Subcutaneous abdominal adipose tissue (tissue), 5 donors: ENCODE data around the gene NIBAN1.
"Not testable (repeated sequence)": the region's sequence is repeated elsewhere in the genome, so short reads cannot be mapped to it uniquely, and the experiment has no call there.

Experiments used
- H3K27ac ChIP-seq: one replicate; pipeline ENCODE4 v1.7.0; 2013; ENCODE audit warnings: low read depth, mild to moderate bottlenecking, inconsistent platforms, low read length, moderate library complexity
- H3K27me3 ChIP-seq, 5 donors: one replicate each; pipeline ENCODE4 v1.7.0; 2013; ENCODE audit warnings: low read length in 5 of 5, inconsistent platforms in 1 of 5; ENCODE audit not compliant: control insufficient read depth in 5 of 5, insufficient read depth in 4 of 5
- H3K36me3 ChIP-seq, 5 donors: one replicate each; pipeline ENCODE4 v1.7.0; 2013; ENCODE audit warnings: low read length in 5 of 5; ENCODE audit not compliant: control insufficient read depth in 5 of 5, insufficient read depth in 5 of 5
- H3K4me1 ChIP-seq, 5 donors: one replicate each; pipeline ENCODE4 v1.7.0; 2013; ENCODE audit warnings: low read length in 5 of 5, mild to moderate bottlenecking in 3 of 5, moderate library complexity in 1 of 5; ENCODE audit not compliant: control insufficient read depth in 5 of 5, insufficient read depth in 5 of 5
- H3K4me3 ChIP-seq, 5 donors: one replicate each; pipeline ENCODE4 v1.7.0; 2013; ENCODE audit warnings: low read length in 5 of 5, low read depth in 1 of 5
- H3K9ac ChIP-seq, 5 donors: one replicate each; pipeline ENCODE4 v1.7.0; 2013; ENCODE audit warnings: low read length in 5 of 5, mild to moderate bottlenecking in 4 of 5, moderate library complexity in 3 of 5
- H3K9me3 ChIP-seq, 5 donors: one replicate each; pipeline ENCODE4 v1.7.0; 2013; ENCODE audit warnings: low read length in 5 of 5; ENCODE audit not compliant: control insufficient read depth in 5 of 5
- donor health status: healthy.
- donor health status: healthy.
- donor health status: healthy.
- donor health status: healthy.
- donor health status: healthy.

The NIBAN1 gene

DNA sequence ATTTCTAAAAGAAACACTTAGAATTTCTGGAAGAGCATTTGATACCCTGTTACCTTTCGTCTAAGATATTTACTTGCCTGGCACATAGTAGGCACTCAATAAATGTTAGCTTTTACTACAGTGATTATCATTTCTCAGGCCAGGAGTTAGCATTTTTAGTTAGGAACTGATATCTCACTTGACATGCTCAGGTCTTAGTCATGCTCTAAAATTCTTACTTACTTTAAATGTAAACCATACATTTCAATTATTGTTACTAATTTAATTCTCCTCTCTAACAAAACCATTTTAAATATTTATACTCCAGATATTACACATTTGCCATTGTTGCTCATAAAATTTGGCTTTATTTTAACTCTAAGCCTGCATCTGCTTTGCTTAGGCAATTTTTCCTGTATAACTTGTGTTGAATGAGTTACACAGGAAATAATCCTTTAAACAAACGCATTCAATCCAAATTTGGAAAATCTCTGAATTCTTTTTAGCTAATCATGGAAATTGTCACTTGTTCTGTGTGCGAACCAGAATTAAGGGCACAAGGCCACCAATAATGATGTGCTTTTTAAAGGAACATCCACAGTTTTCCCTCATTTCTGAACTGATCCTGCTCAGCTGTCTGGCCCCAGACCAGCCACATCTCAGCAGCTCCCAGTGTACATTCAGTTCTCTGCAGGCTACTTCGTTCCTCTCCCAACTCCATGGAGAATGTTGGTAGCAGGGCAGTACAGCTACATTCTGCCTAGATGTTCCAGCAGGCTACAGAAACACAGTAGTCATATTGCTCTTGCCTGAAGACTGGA, 15.6 kb downstream of the NIBAN1 start:
- no peaks in the 10 kb centered on the region for H3K9me3 ChIP-seq
- H3K27me3 ChIP-seq, result no peaks in the 10 kb centered on the region
- H3K4me3 ChIP-seq, result no peak overlapping the region
- H3K4me1 ChIP-seq, result peaks cover 0 to 14% (median 5%) of the 10 kb centered on the region in 5 donors
- H3K36me3 ChIP-seq, result no peaks in the 10 kb centered on the region
- no peak overlapping the region for H3K27ac ChIP-seq
- H3K9ac ChIP-seq, result no peak overlapping the region

DNA sequence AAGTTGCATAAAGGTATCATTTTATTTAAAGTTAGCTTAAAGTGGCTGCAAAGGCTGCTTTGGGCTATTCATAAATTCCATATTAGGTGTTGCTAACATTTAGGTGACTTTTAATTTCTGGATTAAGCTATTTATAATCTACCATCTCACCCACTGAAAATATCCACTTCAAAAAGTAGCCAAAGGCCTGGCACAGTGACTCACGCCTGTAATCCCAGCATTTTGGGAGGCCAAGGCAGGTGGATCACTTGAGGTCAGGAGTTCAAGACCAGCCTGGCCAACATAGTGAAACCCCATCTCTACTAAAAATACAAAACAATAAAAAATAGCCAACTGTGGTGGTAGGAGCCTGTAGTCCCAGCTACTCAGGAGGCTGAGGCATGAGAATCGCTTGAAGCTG, 16.4 kb downstream of the NIBAN1 start:
- not testable (repeated sequence) for H3K9ac ChIP-seq, H3K4me3 ChIP-seq, H3K27me3 ChIP-seq, H3K36me3 ChIP-seq, H3K9me3 ChIP-seq, H3K27ac ChIP-seq
- H3K4me1 ChIP-seq, result peaks cover 0 to 14% (median 5%) of the 10 kb centered on the region in 5 donors

DNA sequence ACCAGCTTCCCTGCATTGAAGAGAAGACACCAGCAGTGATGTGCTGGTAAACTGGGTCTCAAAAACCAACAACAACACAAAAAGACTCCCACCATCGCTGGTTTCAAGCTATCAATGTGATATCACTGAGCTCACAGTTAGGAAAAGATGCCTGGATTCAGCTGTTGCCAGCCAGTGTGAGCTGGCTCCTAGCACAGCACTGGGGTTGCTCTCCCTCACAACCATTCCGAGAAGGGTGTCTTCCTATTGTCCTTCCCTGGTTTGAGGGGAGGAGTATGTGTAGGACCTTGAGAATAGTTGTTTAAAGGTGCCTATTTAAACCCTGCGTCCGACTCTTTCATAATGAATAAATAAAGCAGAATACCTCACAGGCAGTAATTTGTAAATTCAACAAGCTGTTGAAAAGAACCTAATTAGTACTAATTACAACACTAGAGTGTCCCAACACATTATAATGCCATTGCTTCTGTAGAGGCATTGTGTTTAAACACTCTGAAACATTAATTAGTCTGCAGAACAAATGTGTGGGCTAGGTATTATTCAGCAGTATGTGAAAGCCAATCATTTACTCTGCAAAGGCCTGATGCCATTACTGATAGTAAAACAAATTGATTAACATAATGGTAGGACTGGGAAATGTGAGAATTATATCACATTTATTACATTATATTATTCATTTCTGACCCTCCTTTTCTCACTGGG, 17.2 kb downstream of the NIBAN1 start:
- Histone ChIP-seq H3K9me3 (no peaks in the 10 kb centered on the region), H3K4me3 (no peak overlapping the region), H3K4me1 (peaks cover 0 to 14% (median 5%) of the 10 kb centered on the region in 5 donors), H3K27ac (no peak overlapping the region), H3K9ac (no peak overlapping the region), H3K27me3 (no peaks in the 10 kb centered on the region), H3K36me3 (no peaks in the 10 kb centered on the region)

DNA sequence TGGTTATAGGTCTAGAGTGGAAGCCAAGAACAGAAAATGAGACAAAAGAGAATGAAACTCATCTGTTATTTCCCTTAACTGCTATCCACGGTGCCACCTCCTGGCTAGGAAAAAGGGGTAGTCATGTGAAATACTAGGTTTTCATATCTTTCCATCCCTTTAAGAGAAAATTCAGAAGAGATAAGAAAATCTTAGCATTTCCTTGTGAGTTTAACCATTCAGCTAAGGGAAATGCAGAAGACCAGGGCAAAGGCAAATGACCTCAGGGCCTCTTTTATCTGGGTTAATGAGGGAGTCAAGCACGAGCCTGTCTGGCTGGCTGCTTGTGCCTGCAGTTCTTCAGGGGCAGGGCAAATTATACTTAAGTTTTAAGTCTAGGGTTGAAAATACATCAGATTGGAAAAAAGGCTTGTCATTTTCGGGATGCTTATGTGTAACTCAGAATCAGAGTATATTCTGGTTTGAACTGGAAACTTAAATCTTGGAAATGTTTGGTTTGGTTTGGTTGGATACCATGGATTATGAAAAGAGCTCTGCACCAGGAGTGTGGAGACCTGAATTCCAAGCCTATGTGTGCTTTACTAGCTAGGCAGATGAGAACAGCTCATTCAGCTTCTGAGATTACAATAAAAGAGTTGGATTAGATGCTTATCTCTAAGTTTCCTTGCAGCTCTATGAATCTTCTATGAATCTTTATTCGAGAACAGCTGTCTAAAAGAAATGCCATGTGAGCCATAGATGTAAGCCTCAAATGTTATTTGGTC, 19.9 kb downstream of the NIBAN1 start:
- no peaks in the 10 kb centered on the region for H3K27me3 ChIP-seq
- H3K27ac ChIP-seq, result no peak overlapping the region
- H3K9ac ChIP-seq, result no peak overlapping the region
- H3K9me3 ChIP-seq, result no peaks in the 10 kb centered on the region
- H3K4me1 ChIP-seq, result peaks cover 0 to 14% (median 5%) of the 10 kb centered on the region in 5 donors
- no peak overlapping the region for H3K4me3 ChIP-seq
- H3K36me3 ChIP-seq, result no peaks in the 10 kb centered on the region

DNA sequence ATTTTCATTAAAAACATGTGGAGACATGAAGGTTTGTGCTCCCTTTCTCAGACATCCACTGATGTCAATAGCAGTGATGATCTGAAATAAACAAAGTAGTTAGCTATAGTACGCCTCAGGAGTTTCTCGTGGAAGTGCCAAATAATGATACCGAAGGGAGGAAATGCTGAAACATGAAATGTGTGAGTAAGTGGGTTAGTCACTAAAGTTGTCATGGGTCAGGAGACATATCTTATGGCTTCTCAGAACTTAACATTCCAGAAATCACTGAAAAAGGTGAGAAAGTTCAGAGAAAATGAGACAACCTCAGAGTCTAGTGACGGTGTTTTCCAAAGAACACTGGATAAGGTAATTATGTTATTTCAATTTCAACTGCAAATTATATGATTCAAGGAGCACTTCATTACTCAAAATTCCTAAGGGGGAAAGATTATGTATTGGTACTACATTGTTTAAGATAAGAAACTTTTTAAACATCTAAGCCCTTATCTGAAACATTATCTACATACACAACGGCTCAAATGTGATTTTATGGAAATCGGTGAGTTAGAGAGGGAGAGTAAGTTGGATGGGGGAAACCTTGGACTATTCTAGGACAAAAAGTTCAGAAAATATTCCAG, 20.6 kb downstream of the NIBAN1 start:
- Histone ChIP-seq H3K27me3 (no peaks in the 10 kb centered on the region), H3K4me1 (peaks cover 0 to 8% (median 5%) of the 10 kb centered on the region in 5 donors), H3K27ac (no peak overlapping the region), H3K9ac (no peak overlapping the region), H3K4me3 (no peak overlapping the region), H3K36me3 (no peaks in the 10 kb centered on the region), H3K9me3 (no peaks in the 10 kb centered on the region)

DNA sequence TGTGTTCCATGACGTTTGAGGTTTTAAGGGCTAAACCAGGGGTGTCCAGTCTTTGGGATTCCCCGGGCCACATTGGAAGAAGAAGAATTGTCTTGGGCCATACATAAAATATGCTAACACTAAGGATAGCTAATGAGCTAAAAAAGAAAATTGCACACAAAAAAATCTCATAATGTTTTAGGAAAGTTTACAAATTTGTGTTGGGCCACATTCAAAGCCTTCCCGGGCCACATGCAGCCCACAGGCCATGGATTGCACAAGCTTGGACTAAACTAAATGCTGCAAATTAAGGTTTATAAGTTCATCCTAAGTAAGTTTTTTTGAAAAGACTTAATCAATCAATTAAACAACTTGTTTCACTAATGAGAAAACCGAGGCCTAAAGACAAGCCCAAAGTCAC, 21.9 kb downstream of the NIBAN1 start:
- no peaks in the 10 kb centered on the region for H3K27me3 ChIP-seq
- H3K9me3 ChIP-seq, result no peaks in the 10 kb centered on the region
- H3K4me3 ChIP-seq, result no peak overlapping the region
- H3K9ac ChIP-seq, result no peak overlapping the region
- H3K4me1 ChIP-seq, result peaks cover 0 to 10% (median 8%) of the 10 kb centered on the region in 5 donors
- no peaks in the 10 kb centered on the region for H3K36me3 ChIP-seq
- no peak overlapping the region for H3K27ac ChIP-seq

DNA sequence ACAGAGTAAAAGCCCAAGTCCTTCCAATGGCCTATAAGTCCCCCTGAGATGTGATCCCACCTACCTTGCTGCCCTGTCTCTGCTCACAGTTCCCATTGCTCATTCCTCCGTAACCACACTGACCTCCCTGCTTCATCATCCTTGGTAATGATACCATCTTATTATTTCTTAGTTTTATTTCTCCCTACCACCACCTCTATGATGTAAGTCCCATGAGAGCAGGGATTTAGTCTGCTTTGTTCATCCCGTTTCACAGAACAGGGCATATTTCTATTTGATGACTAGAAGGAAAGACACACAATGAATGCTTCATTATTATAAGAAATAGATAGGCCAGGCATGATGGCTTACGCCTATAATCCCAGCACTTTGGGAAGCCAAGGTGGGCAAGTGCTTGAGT, 22.5 kb downstream of the NIBAN1 start:
- no peak overlapping the region for H3K27ac ChIP-seq
- H3K9ac ChIP-seq, result no peak overlapping the region
- H3K4me1 ChIP-seq, result peaks cover 0 to 11% (median 9%) of the 10 kb centered on the region in 5 donors
- no peaks in the 10 kb centered on the region for H3K27me3 ChIP-seq
- no peaks in the 10 kb centered on the region for H3K9me3 ChIP-seq
- no peak overlapping the region for H3K4me3 ChIP-seq
- H3K36me3 ChIP-seq, result no peaks in the 10 kb centered on the region

DNA sequence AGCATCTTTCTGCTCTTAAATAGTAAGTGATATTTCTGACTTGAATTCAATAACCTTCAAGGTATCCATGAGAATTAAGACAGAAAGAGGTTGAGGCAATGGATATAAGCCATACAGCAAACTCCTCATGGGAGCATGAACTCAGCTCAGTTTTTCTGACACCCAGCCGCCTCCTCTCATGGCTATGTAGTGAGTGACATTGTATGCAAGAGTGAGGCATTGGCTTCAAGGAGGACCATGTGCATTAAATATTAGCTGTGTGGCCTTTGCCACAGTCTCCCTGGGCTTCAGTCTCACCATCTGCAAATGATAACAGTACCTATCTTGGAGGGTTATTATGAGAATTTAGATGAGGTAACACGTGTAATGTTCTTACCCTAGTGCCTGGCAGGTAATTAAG, 23.4 kb downstream of the NIBAN1 start:
- Histone ChIP-seq H3K4me3 (no peak overlapping the region), H3K27ac (no peak overlapping the region), H3K4me1 (peaks cover 0 to 17% (median 11%) of the 10 kb centered on the region in 5 donors), H3K9me3 (no peaks in the 10 kb centered on the region), H3K9ac (no peak overlapping the region), H3K36me3 (no peaks in the 10 kb centered on the region), H3K27me3 (no peaks in the 10 kb centered on the region)

DNA sequence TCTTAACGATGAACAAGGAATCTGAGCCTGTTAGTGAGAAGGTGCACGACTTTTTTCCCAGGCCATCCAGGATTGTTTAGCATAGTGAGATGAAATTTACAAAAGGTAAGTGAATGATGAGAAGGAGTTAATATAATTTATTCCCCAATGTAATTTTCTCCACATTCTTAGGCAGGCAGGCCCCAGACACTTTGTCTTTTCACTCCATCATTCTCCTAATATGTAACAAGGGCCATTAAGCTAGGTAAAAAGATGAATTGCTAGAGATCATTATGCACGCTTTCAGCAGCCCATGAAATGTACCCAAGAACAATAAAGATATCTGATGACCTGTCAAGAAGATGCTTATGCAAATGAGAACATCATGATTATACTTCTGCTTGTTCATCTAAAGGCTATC, 24.1 kb downstream of the NIBAN1 start:
- Histone ChIP-seq H3K27me3 (no peaks in the 10 kb centered on the region), H3K36me3 (no peaks in the 10 kb centered on the region), H3K4me1 (peaks cover 0 to 23% (median 16%) of the 10 kb centered on the region in 5 donors), H3K9me3 (no peaks in the 10 kb centered on the region), H3K4me3 (no peak overlapping the region), H3K9ac (no peak overlapping the region), H3K27ac (no peak overlapping the region)
